ENCODE data around the gene KSR2.
"Not testable (repeated sequence)": the region's sequence is repeated elsewhere in the genome, so short reads cannot be mapped to it uniquely, and the experiment has no call there.

Gene KSR2

DNA sequence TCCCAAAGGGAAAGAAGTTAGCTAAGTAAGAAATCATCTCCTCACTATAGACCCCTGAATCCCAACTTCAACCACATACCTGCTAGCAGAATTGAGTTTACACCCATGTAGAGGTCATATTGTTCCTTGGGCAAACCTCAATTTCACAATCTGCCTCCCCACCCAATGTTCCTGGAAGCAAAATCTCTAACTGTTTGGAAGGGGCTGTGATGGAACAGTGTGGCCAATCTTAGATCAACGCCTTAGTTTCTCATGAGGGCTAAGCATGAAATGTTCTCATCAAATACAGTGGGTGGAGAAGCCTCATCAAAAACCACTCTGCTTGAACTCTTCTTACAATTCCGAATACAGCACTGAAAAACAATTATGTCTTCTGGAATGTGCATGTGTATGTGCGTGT, 323.3 kb downstream of the KSR2 start:
- Histone ChIP-seq H3K36me3 (ENCODE audit: insufficient read depth, low read length) (no peaks in the 10 kb centered on the region), H3K4me3 (ENCODE audit: low read length) (no peak overlapping the region), H3K9me3 (replicated peaks; ENCODE audit: low read length) (no peaks in the 10 kb centered on the region), H3K4me1 (ENCODE audit: control insufficient read depth, insufficient read depth, low read length) (no peaks in the 10 kb centered on the region), H3K27me3 (ENCODE audit: control insufficient read depth, insufficient read depth, low read length) (peaks cover 9% of the 10 kb centered on the region), H3K9ac (ENCODE audit: low read depth, low read length) (no peak overlapping the region), H3K4me2 (ENCODE audit: low read length) (no peak overlapping the region)

DNA sequence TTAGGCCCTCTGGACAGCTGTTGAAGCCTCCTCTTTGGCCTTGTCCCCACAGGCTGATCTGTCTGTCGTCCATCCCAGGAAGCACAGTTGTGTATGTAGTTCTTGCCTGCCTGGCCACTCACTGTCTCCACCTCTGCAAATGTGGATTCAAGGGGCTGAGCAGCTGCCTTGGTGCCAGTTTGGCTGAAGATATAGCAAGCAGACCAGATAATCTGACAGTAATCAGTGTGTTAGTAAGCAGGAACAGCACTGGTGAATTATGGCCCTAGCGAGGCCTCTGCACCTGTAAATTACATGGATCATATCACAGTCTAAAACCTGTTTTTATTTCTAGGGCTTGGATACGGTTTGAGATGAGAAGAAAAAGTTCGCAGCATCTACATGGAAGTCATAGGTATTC, 324.8 kb downstream of the KSR2 start:
- H3K9ac ChIP-seq (ENCODE audit: low read depth, low read length) = no peak overlapping the region
- H3K4me1 ChIP-seq (ENCODE audit: control insufficient read depth, insufficient read depth, low read length) = no peaks in the 10 kb centered on the region
- no peak overlapping the region for H3K4me3 ChIP-seq (ENCODE audit: low read length)
- no peaks in the 10 kb centered on the region for H3K9me3 ChIP-seq (replicated peaks; ENCODE audit: low read length)
- H3K4me2 ChIP-seq (ENCODE audit: low read length) = no peak overlapping the region
- no peaks in the 10 kb centered on the region for H3K36me3 ChIP-seq (ENCODE audit: insufficient read depth, low read length)
- H3K27me3 ChIP-seq (ENCODE audit: control insufficient read depth, insufficient read depth, low read length) = peaks cover 9% of the 10 kb centered on the region

DNA sequence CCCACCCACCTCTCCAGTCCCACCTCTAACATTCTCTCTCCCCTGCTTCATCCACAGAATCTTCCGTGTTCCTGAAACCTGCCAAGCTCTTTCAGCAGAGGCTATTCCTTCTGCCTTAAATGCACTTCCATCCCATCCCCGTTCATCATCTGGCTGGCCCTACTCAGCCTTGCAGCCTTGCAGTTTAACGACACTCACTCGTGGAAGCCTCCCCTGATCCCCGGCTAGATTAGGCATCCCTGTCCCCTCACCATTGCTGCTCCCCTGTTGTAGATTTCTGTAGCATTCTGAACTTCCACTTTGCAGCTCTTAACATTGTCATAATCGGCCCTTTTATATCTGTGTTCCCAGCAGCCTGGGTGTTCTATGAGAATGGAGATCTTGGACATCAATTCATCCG, 326.9 kb downstream of the KSR2 start:
- Histone ChIP-seq H3K36me3 (ENCODE audit: insufficient read depth, low read length) (no peaks in the 10 kb centered on the region), H3K4me2 (ENCODE audit: low read length) (no peak overlapping the region), H3K4me3 (ENCODE audit: low read length) (no peak overlapping the region), H3K9me3 (replicated peaks; ENCODE audit: low read length) (peaks cover 5% of the 10 kb centered on the region), H3K27me3 (ENCODE audit: control insufficient read depth, insufficient read depth, low read length) (peaks cover 5% of the 10 kb centered on the region), H3K4me1 (ENCODE audit: control insufficient read depth, insufficient read depth, low read length) (no peaks in the 10 kb centered on the region), H3K9ac (ENCODE audit: low read depth, low read length) (no peak overlapping the region)

DNA sequence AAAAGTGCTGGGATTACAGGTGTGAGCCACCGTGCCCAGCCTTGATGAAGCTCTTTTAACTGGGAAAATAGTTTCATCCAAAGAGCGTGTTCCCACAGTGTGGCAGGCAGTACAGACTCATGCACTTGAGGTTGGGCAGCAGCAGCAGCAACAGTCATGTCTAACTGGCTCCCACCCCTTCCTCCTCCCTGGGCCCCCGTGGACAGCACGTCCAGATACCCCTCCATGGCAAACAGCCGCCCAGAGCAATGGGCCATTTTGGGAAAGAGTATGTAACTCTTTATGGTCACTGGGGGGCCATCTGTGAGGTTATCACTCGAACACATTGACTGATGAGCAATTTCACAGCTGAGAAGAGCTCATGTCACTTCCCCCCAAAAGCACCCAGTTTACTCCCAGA, 328.3 kb downstream of the KSR2 start:
- Histone ChIP-seq H3K4me3 (ENCODE audit: low read length) (no peak overlapping the region), H3K4me2 (ENCODE audit: low read length) (no peak overlapping the region), H3K27me3 (ENCODE audit: control insufficient read depth, insufficient read depth, low read length) (peaks cover 3% of the 10 kb centered on the region), H3K9me3 (replicated peaks; ENCODE audit: low read length) (peaks cover 6% of the 10 kb centered on the region), H3K9ac (ENCODE audit: low read depth, low read length) (no peak overlapping the region), H3K36me3 (ENCODE audit: insufficient read depth, low read length) (no peaks in the 10 kb centered on the region), H3K4me1 (ENCODE audit: control insufficient read depth, insufficient read depth, low read length) (no peaks in the 10 kb centered on the region)

DNA sequence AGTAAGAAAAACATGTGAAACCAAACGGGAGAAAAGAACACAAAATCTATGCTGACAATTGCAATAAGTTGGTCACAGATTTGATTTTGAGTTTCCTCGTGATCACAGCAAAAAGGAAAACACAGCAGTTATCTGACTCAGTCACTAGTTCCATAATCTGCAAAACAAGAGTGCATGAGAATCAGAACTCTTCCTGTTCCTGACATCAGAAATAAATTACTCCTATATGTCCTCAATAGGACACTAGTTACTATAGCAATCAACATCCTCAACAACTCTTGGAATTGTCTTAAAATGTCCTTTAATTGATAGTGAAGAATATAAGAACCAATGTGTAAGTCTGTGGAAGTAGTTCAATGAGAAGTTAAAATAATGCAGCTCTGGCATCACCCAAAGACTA, 339.3 kb downstream of the KSR2 start:
- H3K9me3 ChIP-seq (replicated peaks; ENCODE audit: low read length) = no peaks in the 10 kb centered on the region
- no peak overlapping the region for H3K4me3 ChIP-seq (ENCODE audit: low read length)
- no peak overlapping the region for H3K9ac ChIP-seq (ENCODE audit: low read depth, low read length)
- H3K4me1 ChIP-seq (ENCODE audit: control insufficient read depth, insufficient read depth, low read length) = no peaks in the 10 kb centered on the region
- no peaks in the 10 kb centered on the region for H3K36me3 ChIP-seq (ENCODE audit: insufficient read depth, low read length)
- H3K4me2 ChIP-seq (ENCODE audit: low read length) = no peak overlapping the region
- H3K27me3 ChIP-seq (ENCODE audit: control insufficient read depth, insufficient read depth, low read length) = no peaks in the 10 kb centered on the region

DNA sequence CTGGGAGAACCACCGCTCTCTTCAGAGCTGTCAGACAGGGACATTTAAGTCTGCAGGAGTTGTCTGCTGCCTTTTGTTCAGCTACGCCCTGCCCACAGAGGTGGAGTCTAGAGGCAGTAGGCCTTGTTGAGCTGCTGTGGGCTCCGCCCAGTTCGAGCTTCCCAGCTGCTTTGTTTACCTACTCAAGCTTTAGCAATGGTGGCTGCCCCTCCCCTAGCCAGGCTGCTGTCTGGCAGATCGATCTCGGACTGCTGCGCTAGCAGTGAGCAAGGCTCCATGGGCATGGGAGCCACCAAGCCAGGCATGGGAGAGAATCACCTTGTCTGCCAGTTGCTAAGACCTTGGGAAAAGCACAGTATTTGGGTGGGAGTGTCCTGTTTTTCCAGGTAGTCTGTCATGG, 340.1 kb downstream of the KSR2 start:
- not testable (repeated sequence) for H3K4me3 ChIP-seq (ENCODE audit: low read length); H3K4me2 ChIP-seq (ENCODE audit: low read length); H3K9me3 ChIP-seq (replicated peaks; ENCODE audit: low read length); H3K9ac ChIP-seq (ENCODE audit: low read depth, low read length); H3K4me1 ChIP-seq (ENCODE audit: control insufficient read depth, insufficient read depth, low read length); H3K36me3 ChIP-seq (ENCODE audit: insufficient read depth, low read length); H3K27me3 ChIP-seq (ENCODE audit: control insufficient read depth, insufficient read depth, low read length)

DNA sequence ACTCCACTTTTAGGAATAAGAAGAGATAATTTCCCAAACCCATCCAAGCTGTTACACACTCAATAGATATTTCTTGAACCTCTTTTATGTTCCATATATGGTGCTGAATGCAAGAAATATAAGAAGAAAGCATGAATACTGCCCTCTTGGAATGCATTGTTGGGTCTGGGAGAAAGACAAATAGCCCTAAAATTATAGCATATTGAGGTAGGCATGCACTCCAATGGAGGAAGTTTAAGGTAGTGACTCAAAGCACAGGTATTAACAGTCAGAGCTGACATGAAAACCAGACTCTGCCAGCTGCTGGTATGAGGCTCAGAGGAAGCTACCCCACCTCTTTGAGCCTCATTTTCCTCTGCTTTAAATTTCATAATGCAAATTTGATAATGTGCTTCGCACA, 346.0 kb downstream of the KSR2 start:
- Histone ChIP-seq H3K27me3 (ENCODE audit: control insufficient read depth, insufficient read depth, low read length) (no peaks in the 10 kb centered on the region), H3K4me3 (ENCODE audit: low read length) (no peak overlapping the region), H3K36me3 (ENCODE audit: insufficient read depth, low read length) (no peaks in the 10 kb centered on the region), H3K4me1 (ENCODE audit: control insufficient read depth, insufficient read depth, low read length) (no peaks in the 10 kb centered on the region), H3K9ac (ENCODE audit: low read depth, low read length) (no peak overlapping the region), H3K4me2 (ENCODE audit: low read length) (no peak overlapping the region), H3K9me3 (replicated peaks; ENCODE audit: low read length) (no peaks in the 10 kb centered on the region)

GRCh38 chr12:117622087-117622486, 346.7 kb downstream of the KSR2 start:
- no peaks in the 10 kb centered on the region for H3K36me3 ChIP-seq (ENCODE audit: insufficient read depth, low read length)
- no peaks in the 10 kb centered on the region for H3K9me3 ChIP-seq (replicated peaks; ENCODE audit: low read length)
- no peak overlapping the region for H3K9ac ChIP-seq (ENCODE audit: low read depth, low read length)
- H3K4me3 ChIP-seq (ENCODE audit: low read length) = no peak overlapping the region
- H3K4me1 ChIP-seq (ENCODE audit: control insufficient read depth, insufficient read depth, low read length) = no peaks in the 10 kb centered on the region
- no peak overlapping the region for H3K4me2 ChIP-seq (ENCODE audit: low read length)
- no peaks in the 10 kb centered on the region for H3K27me3 ChIP-seq (ENCODE audit: control insufficient read depth, insufficient read depth, low read length)

GRCh38 chr12:117607778-117608177, 361.0 kb downstream of the KSR2 start:
- H3K4me1 ChIP-seq (ENCODE audit: control insufficient read depth, insufficient read depth, low read length) = no peaks in the 10 kb centered on the region

GRCh38 chr12:117606945-117607344, 361.8 kb downstream of the KSR2 start:
- Histone ChIP-seq H3K9me3 (replicated peaks; ENCODE audit: low read length) (peaks cover 6% of the 10 kb centered on the region), H3K4me2 (ENCODE audit: low read length) (no peak overlapping the region), H3K9ac (ENCODE audit: low read depth, low read length) (no peak overlapping the region), H3K4me1 (ENCODE audit: control insufficient read depth, insufficient read depth, low read length) (no peaks in the 10 kb centered on the region), H3K36me3 (ENCODE audit: insufficient read depth, low read length) (no peaks in the 10 kb centered on the region), H3K27me3 (ENCODE audit: control insufficient read depth, insufficient read depth, low read length) (no peaks in the 10 kb centered on the region), H3K4me3 (ENCODE audit: low read length) (no peak overlapping the region)

More at GRCh38 chr12:117607778-117608177, 361.0 kb downstream of the KSR2 start:
- Histone ChIP-seq H3K4me2 (ENCODE audit: low read length) (no peak overlapping the region), H3K27me3 (ENCODE audit: control insufficient read depth, insufficient read depth, low read length) (no peaks in the 10 kb centered on the region), H3K9ac (ENCODE audit: low read depth, low read length) (no peak overlapping the region), H3K4me3 (ENCODE audit: low read length) (no peak overlapping the region), H3K36me3 (ENCODE audit: insufficient read depth, low read length) (no peaks in the 10 kb centered on the region), H3K9me3 (replicated peaks; ENCODE audit: low read length) (peaks cover 6% of the 10 kb centered on the region)

GRCh38 chr12:117606024-117606423, 362.8 kb downstream of the KSR2 start:
- Histone ChIP-seq H3K27me3 (ENCODE audit: control insufficient read depth, insufficient read depth, low read length) (no peaks in the 10 kb centered on the region), H3K4me2 (ENCODE audit: low read length) (no peak overlapping the region), H3K4me1 (ENCODE audit: control insufficient read depth, insufficient read depth, low read length) (no peaks in the 10 kb centered on the region), H3K4me3 (ENCODE audit: low read length) (no peak overlapping the region), H3K36me3 (ENCODE audit: insufficient read depth, low read length) (no peaks in the 10 kb centered on the region), H3K9me3 (replicated peaks; ENCODE audit: low read length) (peaks cover 6% of the 10 kb centered on the region), H3K9ac (ENCODE audit: low read depth, low read length) (no peak overlapping the region)

DNA sequence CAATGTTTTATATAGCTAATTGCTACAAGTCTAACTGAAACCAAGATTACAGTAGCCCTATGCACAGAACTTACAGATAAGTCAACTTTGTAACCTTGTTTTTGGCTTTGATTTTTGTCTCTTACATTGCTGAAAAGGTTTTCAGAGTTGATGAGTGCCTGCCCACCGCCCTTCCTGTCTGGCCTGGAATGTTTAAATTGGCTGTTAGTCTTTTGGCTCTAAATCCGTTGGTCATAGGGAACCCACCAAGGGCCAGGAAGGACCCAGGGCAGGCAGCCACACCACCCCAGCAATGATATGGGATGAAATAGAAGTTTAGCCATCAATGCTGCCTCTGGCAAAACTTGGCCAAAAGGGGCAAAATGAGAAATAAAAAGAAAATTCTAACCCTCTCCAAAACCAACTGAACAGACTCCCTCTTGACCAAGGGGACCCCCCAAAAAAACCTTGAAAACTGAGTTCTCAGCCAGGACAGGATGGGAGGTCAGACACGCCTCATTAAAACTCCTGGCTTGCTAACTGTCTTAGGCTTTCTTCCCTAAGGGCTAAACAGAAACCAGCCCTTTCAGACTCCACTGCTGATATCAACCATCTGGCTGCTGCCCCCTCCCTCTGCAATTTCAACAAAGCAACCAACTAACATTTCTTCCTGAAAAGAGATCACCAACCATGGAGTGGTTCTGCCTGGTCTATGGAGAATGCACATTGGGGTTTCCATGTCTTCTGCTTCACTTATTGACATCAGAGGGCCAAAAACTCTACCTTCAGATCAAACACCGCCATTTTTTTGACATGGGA, 365.3 kb downstream of the KSR2 start:
- Histone ChIP-seq H3K9me3 (replicated peaks; ENCODE audit: low read length) (peaks cover 6% of the 10 kb centered on the region), H3K27me3 (ENCODE audit: control insufficient read depth, insufficient read depth, low read length) (no peaks in the 10 kb centered on the region), H3K9ac (ENCODE audit: low read depth, low read length) (no peak overlapping the region), H3K4me3 (ENCODE audit: low read length) (no peak overlapping the region), H3K4me1 (ENCODE audit: control insufficient read depth, insufficient read depth, low read length) (no peaks in the 10 kb centered on the region), H3K4me2 (ENCODE audit: low read length) (no peak overlapping the region), H3K36me3 (ENCODE audit: insufficient read depth, low read length) (no peaks in the 10 kb centered on the region)
